DMS79 (cell line): ENCODE results near the gene PNPLA1.

Experiments used
- DNase-seq: peaks from one replicate; lab custom pipeline; 2025; lab: John Stamatoyannopoulos, UW

PNPLA1 gene

GRCh38 chr6:36269834-36270705 is at the start of gene PNPLA1:
Gene PNPLA1, plus strand, starts transcription at chr6:36270060. Its CDS starts 400 bp downstream, at chr6:36270460.
- no peak for DNase-seq

- no peak for DNase-seq
These were observed 49.6 kb upstream of the PNPLA1 start for GRCh38 chr6:36220226-36220625.

GRCh38 chr6:36221674-36222073 is 48.2 kb upstream of the PNPLA1 start:
- no peak for DNase-seq

- DNase-seq, result no peak
These were observed 46.9 kb upstream of the PNPLA1 start for GRCh38 chr6:36222924-36223323.

- DNase-seq, result no peak
These were observed 46.2 kb upstream of the PNPLA1 start for GRCh38 chr6:36223706-36224105.

- no peak for DNase-seq
These were observed 44.9 kb upstream of the PNPLA1 start for GRCh38 chr6:36224918-36225461.

- no peak for DNase-seq
These were observed 43.3 kb upstream of the PNPLA1 start for GRCh38 chr6:36226438-36227047.

- peak; percentile 95 for DNase-seq
These were observed 42.3 kb upstream of the PNPLA1 start for GRCh38 chr6:36227379-36228228.

GRCh38 chr6:36229223-36229622 is 40.6 kb upstream of the PNPLA1 start:
- no peak for DNase-seq

GRCh38 chr6:36230371-36230770 is 39.5 kb upstream of the PNPLA1 start:
- no peak for DNase-seq

GRCh38 chr6:36232172-36232571 is 37.7 kb upstream of the PNPLA1 start:
- no peak for DNase-seq

GRCh38 chr6:36235309-36235708 is 34.6 kb upstream of the PNPLA1 start:
- peak; percentile 64 for DNase-seq

- no peak for DNase-seq
These were observed 34.0 kb upstream of the PNPLA1 start for GRCh38 chr6:36235862-36236261.

GRCh38 chr6:36239774-36240173 is 30.1 kb upstream of the PNPLA1 start:
- no peak for DNase-seq

GRCh38 chr6:36241728-36242127 is 28.1 kb upstream of the PNPLA1 start:
- no peak for DNase-seq

- DNase-seq, result no peak
These were observed 27.7 kb upstream of the PNPLA1 start for GRCh38 chr6:36242161-36242560.

GRCh38 chr6:36242626-36243025 is 27.2 kb upstream of the PNPLA1 start:
- no peak for DNase-seq

GRCh38 chr6:36243562-36244212 is 26.2 kb upstream of the PNPLA1 start:
- DNase-seq, result no peak

GRCh38 chr6:36244641-36245280 is 25.1 kb upstream of the PNPLA1 start:
- DNase-seq, result no peak

GRCh38 chr6:36245572-36246061 is 24.2 kb upstream of the PNPLA1 start:
- no peak for DNase-seq
